ENCODE results near the gene CHST10. TPM values are rescaled to one million over a fixed set of nuclear protein-coding genes. Genes with fewer than 3 reads are reported as not detected.

Gene CHST10
- total RNA-seq, 1 experiment from 2014 or later, result 29.7 TPM

DNA sequence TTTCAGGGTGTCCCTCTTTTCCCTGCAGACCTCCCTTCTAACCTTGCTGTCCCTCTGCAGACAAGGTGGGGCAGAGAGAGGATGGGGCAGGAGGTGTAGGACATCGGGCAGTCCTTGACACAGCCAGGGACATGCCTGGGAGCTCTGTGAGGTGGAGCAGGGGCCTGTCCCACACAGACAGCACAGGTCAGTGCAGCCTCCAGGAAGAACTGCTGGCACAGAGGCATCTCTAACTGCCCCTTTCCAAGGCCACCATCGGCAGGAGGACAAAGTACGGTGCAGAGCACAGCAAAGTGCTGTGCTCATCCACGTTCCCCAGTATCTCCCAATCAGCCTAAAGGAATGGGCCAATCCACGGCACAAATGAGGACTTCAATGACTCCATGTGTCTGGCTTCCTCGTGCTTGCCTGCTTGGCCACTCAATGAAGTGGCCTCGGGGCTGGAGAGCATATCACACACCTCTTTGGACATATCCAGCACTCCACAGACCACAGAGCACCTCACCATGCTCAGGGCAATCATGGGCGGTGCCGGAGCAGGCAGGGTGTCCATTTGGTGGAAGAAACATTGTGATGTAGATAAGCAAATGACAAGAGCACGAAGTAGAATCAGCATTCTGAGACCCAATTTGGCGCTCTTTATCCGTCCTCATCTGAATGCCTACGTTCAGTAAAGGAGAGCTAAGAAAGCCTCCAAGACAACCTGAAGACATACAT, 11.9 kb downstream of the CHST10 start:
- Histone ChIP-seq H3K27ac (ENCODE audit: insufficient read length, low read depth, low read length) (no peak overlapping the region), H3K9ac (ENCODE audit: extremely low read depth, insufficient read length, low read length) (no peak overlapping the region), H2AK5ac (ENCODE audit: insufficient read length, low read length) (no peak overlapping the region), H2BK5ac (ENCODE audit: insufficient read length, low read length) (no peak overlapping the region), H3K4me2 (ENCODE audit: insufficient read depth, insufficient read length, low read length) (no peak overlapping the region), H2BK120ac (ENCODE audit: low read depth, low read length, poor library complexity, severe bottlenecking) (no peak overlapping the region), H2BK12ac (ENCODE audit: insufficient read length, low read depth, low read length) (no peak overlapping the region), H3K4ac (ENCODE audit: low read depth, low read length) (no peak overlapping the region), H2BK15ac (ENCODE audit: low read depth, low read length) (no peak overlapping the region), H4K91ac (ENCODE audit: insufficient read length, low read depth, low read length) (no peak overlapping the region), H3K23ac (ENCODE audit: insufficient read length, low read depth, low read length) (no peak overlapping the region), H3K9me3 (ENCODE audit: control insufficient read depth, low read depth, low read length) (no peaks in the 10 kb centered on the region), H3K27me3 (ENCODE audit: insufficient read depth, low read length) (no peaks in the 10 kb centered on the region), H3K79me2 (ENCODE audit: insufficient read depth, low read length) (peaks cover 4% of the 10 kb centered on the region; the same call in 1 of the 2 replicates), H3K18ac (ENCODE audit: insufficient read length, low read depth, low read length) (no peak overlapping the region), H3K23me2 (ENCODE audit: insufficient read length, low read depth, low read length, poor library complexity, severe bottlenecking) (no peaks in the 10 kb centered on the region), H2BK20ac (ENCODE audit: low read depth, low read length, poor library complexity, severe bottlenecking) (no peak overlapping the region), H3T11ph (ENCODE audit: low read length) (no peak overlapping the region), H4K5ac (ENCODE audit: insufficient read length, low read depth, low read length) (no peak overlapping the region), H2AFZ (ENCODE audit: low read length) (no peak overlapping the region), H4K8ac (replicated peaks; ENCODE audit: insufficient read length, low read depth, low read length) (no peak overlapping the region), H3K56ac (ENCODE audit: insufficient read length, low read depth, low read length) (no peak overlapping the region), H3K4me1 (ENCODE audit: insufficient read depth, low read length) (peaks cover 13% of the 10 kb centered on the region; the same call in 1 of the 2 replicates), H3K79me1 (ENCODE audit: insufficient read depth, low read depth, low read length, poor library complexity, severe bottlenecking) (no peaks in the 10 kb centered on the region), H4K20me1 (ENCODE audit: control insufficient read depth, insufficient read depth, insufficient read length) (no peaks in the 10 kb centered on the region), H3K14ac (ENCODE audit: insufficient read depth, low read length) (no peak overlapping the region)
- peaks cover 3% of the 10 kb centered on the region for H3K27me3 Mint-ChIP-seq (ENCODE audit: low read depth)
- WGBS (ENCODE audit: extremely low coverage, insufficient read length, low lambda C conversion rate), result no CpG with 5 or more reads among the region's 13 CpGs
- peaks cover 31 to 32% of the 10 kb centered on the region in 2 experiments for H3K4me1 Mint-ChIP-seq
- TF ChIP-seq CTCF (conservative IDR thresholded peaks at IDR 0.05), result no peak
- H3K36me3 Mint-ChIP-seq (ENCODE audit: insufficient read depth in 1 of 3, low read depth in 3 of 3), result peaks cover 38 to 68% (median 61%) of the 10 kb centered on the region in 3 experiments
- no peaks in the 10 kb centered on the region for H3K9me3 Mint-ChIP-seq
- H3K27ac Mint-ChIP-seq, result no peak overlapping the region
- no peak for DNase-seq
- H3K4me3 Mint-ChIP-seq, result no peak overlapping the region
